Fibroblast of pulmonary artery (primary cell): ENCODE data around the gene RPS23.
"Not testable (repeated sequence)": the region's sequence is repeated elsewhere in the genome, so short reads cannot be mapped to it uniquely, and the experiment has no call there.

Source experiments
- DNase-seq: peaks from one replicate; pipeline ENCODE4 v3.0.0-alpha.2; 2010; ENCODE audit warnings: low read depth
- H3K4me3 ChIP-seq: replicated peaks from 2 replicates; pipeline ENCODE4 v1.5.1; 2011; ENCODE audit warnings: low read depth, mild to moderate bottlenecking, control low read depth, low read length, moderate library complexity
- CTCF ChIP-seq: IDR thresholded peaks from 2 replicates; pipeline ENCODE4 v1.5.1; 2011; ENCODE audit warnings: mild to moderate bottlenecking, control low read depth, low read length, inconsistent platforms; ENCODE audit errors: missing control alignments

Gene RPS23

GRCh38 chr5:82276800-82277612 is 1.1 kb downstream of the RPS23 start:
- TF ChIP-seq CTCF, result no peak
- DNase-seq, result no peak
- peak overlapping the region; percentile 63 for H3K4me3 ChIP-seq

- H3K4me3 ChIP-seq, result no peak overlapping the region
- DNase-seq, result no peak
- no peak for TF ChIP-seq CTCF
Observed at GRCh38 chr5:82275216-82275664, 2.9 kb downstream of the RPS23 start.

GRCh38 chr5:82274343-82275211 is 3.6 kb downstream of the RPS23 start:
- H3K4me3 ChIP-seq, result no peak overlapping the region
- DNase-seq, result no peak
- no peak for TF ChIP-seq CTCF

- not testable (repeated sequence) for DNase-seq, H3K4me3 ChIP-seq
Observed at GRCh38 chr5:82273426-82273825, 4.7 kb downstream of the RPS23 start.

DNA sequence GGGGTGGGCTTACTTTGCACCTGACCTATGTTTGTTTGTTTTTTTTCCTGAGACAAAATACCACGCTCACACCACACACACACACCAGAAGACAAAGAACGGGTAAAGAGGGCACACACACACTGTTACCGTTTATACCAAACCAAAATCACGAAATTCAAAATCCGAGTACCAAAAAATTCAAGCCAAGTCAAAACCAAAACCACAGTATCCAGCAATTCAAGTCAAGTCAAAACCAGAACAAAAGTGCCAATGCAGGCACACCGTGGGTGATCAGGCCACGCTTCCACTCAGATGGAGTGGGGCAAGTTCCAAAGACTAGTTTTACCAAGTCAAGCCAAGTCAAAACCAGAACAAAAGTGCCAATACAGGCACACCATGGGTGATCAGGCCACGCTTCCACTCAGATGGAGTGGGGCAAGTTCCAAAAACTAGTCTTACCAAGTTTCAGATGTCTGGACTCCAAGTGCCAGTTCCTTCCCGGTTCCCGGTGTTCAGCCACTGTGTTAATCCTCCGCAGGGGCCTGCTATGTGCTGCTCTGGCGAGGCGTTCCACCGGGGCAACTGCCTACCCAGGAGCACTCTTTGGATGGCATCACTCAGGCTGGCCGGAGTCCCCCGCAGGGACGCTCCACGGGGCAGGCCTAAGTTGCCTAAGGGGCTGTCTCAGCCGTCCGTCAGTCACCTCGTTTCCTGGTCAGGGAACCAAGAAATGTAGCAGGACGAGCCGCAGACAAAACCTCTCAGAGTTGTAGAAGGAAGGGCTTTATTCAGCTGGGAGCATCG is 5.4 kb downstream of the RPS23 start:
- H3K4me3 ChIP-seq, DNase-seq: not testable (repeated sequence)

- not testable (repeated sequence) for H3K4me3 ChIP-seq, DNase-seq
Observed at GRCh38 chr5:82269363-82269762, 8.8 kb downstream of the RPS23 start.

- not testable (repeated sequence) for DNase-seq, H3K4me3 ChIP-seq
Observed at GRCh38 chr5:82267297-82267933, 10.7 kb downstream of the RPS23 start.

DNA sequence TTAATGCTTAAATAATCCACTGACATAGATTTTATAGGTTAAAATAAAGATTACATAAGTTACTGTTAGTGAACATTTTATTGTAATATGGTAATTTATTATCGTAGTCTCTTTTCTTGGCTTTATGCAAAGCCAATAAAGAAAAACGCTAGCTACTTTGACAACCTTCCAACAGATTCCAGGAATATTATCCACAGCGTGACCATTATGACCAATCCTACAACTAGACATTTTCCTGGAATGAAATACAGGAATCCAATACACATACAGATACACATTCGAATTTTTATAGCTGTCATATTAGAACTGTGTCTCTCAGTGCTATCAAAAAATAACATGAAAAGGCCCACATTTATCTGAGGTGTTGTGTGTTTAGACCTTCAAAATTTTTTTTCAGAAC is 13.1 kb downstream of the RPS23 start:
- TF ChIP-seq CTCF, result no peak
- H3K4me3 ChIP-seq, result no peak overlapping the region
- DNase-seq, result peak; percentile 50
